GM12873 (cell line): Measurements from ENCODE around the gene UTP20.

ENCODE experiments used
- TF ChIP-seq, protein P1 (sequence below): IDR thresholded peaks from 2 replicates; pipeline ENCODE4 v1.5.1; 2012; ENCODE audit warnings: low read depth, mild to moderate bottlenecking, moderate library complexity, low read length, control low read depth; ENCODE audit not compliant: insufficient read depth; ENCODE audit errors: missing control alignments

UTP20 gene

DNA sequence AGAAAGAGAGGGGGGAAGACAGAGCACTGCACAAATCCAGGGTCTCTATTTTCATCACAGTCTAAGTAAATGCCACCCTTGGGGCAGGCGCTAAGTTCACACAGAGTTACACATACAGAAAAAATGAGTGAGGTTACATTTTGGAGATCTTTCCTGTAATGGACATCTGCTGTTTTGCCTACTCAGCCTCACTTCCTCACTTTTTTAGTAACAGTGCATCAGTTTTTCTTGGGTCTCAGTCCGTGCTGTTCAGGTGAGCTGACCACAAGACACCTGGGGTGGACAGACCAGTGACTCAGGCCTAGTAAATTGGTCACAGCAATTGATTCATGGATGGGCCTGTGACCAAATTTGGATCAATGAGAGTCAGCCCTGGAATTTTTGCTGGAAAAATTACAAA, 36.3 kb upstream of the UTP20 start:
- TF ChIP-seq, protein P1, sequence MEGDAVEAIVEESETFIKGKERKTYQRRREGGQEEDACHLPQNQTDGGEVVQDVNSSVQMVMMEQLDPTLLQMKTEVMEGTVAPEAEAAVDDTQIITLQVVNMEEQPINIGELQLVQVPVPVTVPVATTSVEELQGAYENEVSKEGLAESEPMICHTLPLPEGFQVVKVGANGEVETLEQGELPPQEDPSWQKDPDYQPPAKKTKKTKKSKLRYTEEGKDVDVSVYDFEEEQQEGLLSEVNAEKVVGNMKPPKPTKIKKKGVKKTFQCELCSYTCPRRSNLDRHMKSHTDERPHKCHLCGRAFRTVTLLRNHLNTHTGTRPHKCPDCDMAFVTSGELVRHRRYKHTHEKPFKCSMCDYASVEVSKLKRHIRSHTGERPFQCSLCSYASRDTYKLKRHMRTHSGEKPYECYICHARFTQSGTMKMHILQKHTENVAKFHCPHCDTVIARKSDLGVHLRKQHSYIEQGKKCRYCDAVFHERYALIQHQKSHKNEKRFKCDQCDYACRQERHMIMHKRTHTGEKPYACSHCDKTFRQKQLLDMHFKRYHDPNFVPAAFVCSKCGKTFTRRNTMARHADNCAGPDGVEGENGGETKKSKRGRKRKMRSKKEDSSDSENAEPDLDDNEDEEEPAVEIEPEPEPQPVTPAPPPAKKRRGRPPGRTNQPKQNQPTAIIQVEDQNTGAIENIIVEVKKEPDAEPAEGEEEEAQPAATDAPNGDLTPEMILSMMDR: no peak

DNA sequence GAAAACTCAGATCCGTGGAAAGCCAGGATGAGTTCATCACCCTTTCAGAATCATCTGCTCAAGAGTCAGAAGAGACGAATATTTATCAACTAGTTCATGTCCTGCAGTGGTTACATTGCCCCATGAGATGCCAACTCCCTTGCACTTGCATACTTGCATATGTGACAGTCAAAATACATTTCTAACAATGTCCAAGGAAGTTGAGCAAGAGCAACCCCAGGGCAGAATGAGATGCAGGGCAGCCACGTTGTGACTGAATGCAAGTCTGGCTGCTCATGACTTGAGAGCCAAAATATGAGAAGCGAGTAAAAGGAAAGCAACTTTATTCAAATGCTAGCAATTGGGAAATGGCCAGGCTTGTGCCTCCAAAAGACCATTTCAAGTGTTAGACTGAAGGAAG, 23.6 kb upstream of the UTP20 start:
- TF ChIP-seq, protein P1: no peak

DNA sequence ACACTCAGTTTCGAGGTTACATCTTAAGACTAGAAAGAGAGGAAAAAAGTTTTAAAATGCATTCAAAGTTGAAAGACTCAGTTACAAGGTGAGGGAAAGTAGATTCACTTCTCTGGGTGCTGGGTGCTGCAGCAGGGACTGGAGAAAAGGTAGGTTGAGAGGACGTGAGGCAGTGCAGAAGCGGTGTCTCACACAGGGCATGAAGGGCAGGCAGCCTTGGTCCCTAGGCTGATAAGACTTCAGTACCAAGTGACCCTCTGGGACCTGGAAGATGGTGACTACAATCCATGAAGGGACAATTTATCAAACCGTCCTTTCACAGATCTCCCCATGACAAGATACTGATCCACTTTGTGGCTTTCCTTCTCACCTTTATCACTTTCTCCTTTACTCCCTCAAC, 22.5 kb upstream of the UTP20 start:
- TF ChIP-seq, protein P1: no peak

DNA sequence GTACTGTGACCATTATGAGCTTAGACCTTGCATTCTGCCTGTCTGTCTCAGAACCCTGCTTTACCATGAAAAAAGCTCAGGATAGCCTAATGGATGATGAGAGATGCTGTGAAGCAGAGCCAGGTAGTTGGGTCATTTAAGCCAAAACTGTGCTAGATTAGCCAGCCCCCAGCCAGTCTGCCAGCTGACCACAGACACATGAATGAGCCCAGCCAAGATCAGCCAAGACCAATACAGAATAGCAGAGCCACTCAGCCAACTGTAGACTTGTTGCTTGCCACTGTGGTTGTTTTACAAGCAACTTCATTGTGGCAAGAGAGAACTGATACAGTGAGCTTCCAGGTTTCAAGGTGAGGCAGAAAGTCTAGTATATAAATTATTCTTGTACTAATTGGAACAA, 12.8 kb upstream of the UTP20 start:
- TF ChIP-seq, protein P1: no peak

DNA sequence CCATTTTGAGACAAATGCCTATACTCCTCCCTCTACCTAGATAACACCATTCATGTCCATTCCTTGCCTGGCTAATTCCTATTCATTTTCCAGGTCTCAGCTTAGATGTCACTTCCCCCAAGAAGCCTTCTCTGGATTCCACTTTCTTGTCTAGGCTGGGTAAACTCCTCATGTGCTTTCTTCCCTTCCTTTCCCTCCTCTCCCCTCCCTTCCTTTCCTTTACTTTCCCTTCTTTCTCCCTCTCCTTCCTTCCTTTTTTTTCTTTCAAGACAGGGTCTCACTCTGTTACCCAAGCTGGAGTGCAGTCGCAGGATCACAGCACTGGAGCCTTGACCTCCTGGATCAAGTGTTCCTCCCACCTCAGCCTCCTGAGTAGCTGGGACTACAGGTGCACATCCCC, 3.5 kb upstream of the UTP20 start:
- TF ChIP-seq, protein P1: no peak

DNA sequence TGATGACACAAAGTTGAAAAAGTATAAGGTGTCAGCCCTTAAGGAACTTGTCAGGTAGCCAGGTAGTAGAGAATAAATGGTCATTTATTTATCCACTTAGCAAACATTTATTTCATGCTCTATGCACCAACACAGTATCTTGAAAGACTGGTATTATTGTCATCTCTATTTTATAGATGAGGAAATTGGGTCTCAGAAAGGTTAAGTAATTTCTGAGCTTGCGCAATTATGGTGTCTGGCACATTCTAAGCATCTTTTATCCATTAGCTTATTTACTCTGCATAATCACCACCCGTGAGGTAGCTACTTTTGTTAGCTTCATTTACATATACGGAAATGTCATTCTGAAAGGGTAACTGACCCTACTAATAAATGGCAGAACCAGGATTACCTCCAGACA, 2.5 kb upstream of the UTP20 start:
- TF ChIP-seq, protein P1: no peak

DNA sequence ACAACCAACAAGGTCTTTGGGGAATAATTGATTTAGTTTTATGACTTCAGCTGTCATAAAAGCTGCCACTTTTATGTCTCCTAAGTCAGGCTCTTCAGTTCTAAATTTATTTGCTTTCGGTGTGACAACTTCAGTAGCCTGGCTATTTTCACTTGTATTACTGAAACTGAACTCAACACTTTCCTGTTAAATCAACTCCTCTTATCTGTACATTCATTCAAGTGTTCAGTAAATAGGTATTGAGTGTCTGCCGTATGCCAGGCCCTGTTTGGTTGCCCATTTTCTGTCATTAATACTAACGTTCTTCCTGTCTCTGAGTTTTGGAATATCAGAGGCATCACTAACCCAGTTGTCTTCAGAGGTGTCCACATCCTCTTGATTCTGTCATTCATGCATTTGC, 7.5 kb downstream of the UTP20 start:
- TF ChIP-seq, protein P1: no peak

DNA sequence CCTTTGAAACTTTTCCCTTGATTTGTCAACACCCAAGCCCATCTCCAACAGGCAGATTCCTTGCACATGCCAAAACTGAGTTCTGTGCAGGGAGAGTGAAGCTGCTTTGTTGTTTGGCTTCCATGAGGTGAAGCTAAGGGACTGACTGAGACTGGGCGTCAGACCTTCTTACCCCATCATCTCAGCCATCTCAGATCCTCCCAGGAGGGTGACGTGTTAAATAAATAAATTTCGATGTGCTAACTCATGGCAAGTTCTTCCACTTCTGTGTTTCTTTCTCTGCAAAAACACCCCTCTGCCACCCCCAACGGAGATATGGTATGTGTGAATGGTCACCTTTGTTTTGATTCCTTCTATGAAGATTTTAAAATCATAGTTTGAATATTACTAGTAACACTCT, 17.8 kb downstream of the UTP20 start:
- TF ChIP-seq, protein P1: no peak
